NCI-H446 (cell line): ENCODE measurements around the gene MTCH1.
A peak's percentile ranks its signal among the peaks of the same experiment; 100 is the strongest.

Experiments
- DNase-seq, 2 experiments: peaks; one replicate each; lab custom pipeline; 2025; lab: John Stamatoyannopoulos, UW

MTCH1 gene

DNA sequence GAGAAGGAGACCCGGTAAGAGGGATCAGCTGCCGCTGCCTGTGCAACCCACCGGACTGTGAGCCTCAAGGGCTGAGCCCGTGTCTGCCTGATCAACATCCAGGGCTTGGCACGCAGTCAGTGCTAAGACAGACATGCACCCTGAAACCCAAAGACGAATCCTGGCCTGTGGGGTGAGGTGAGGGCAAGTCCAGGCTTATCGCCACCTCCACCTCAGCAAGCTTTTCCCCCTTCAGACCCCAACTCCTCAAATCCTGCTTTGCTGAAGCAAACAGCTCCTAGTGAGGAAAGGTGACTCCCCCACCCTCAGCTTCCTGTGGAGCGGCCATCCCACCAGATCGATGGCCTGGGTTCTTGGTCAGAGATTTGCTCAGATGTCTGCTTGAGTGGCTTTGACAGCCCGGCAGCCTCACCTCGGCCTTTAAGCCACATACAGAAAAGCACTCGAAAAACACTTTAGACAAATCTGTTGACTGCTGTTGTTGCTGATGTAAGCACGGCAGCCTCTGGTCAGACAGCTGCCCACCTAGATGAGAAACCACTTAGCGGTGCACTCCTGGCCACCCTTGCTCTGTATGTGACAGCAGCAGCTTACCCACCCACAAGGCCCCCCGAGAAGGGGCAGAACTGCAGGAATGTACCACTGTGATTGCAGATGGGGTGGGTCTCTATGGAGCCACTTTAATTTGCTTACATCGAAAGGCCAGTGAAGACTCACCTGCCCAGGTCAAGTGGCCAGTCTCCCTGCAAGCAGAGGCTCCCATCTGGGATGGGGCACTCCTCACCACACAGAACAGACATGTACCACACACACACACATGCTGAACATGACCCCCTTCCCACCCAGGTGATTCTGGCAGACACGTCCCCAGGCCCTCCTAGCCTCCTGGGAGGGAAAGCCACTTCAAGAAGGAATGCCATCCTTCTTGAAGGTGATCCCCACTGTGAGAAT is 14.8 kb downstream of the MTCH1 start:
- no peak for DNase-seq

DNA sequence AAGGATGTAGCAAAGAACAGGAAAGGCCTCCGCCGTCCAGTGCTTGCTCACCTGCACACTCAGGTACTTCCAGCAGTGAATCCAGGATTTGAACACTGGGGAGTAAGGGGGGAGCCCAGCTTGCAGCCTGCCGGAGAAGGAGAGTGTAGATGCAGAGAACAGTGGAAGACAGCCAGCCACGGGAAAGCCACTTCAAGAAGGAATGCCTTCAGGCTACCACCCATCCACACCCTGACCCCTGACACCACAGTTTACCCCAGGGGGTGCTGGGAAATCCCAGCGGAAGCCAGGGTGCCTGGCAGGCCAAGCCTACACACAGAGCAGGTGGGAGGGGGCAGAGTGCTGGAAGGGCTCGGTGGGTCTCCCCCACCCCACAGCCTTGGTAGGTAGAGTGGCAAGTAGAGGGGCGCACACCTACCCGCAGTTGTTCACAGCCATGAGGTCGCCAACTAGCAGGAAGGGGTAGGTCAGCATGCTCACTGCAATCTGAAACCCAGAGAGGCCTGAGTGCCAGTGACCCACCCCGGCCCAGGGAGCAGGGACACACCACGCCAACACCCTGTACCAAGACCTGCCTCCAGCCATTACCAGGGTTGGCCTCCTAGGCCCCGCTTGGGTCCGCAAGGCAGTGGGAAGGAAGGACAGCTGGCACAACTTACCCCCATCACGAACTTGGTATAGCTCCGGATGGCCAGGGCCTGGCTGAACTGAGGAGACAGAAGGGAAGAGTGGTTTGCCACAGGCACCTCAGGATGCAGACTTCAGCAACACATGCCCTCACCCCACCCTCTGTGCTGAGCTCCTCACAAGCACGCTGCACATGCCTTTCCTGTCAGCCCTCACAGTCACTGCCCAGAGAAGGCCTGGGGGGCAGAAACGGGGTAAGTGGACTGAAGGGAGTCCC is 15.8 kb downstream of the MTCH1 start:
- DNase-seq, result no peak

DNA sequence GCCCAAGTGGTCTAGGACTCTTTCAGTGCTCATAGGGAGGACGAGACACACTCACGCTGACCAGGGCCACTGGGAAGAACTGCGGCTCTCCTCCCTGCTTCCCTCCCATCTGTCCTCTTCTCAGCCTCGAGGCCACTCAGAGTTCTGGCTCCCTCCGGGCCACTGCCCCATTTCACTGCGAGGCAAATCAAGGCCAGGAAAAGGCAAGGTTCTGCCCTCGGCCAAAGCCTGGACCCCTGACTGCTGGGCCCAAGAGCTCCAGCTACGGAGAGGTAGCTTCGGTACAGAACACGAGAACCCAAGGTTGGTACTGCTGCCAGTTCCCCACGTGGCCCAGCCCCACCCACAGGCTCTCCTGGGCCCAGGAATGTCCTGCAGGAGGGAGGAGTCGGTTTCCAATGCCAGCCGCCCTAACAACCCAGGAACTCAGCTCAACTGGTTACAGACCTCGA is 16.7 kb downstream of the MTCH1 start:
- DNase-seq, result no peak

DNA sequence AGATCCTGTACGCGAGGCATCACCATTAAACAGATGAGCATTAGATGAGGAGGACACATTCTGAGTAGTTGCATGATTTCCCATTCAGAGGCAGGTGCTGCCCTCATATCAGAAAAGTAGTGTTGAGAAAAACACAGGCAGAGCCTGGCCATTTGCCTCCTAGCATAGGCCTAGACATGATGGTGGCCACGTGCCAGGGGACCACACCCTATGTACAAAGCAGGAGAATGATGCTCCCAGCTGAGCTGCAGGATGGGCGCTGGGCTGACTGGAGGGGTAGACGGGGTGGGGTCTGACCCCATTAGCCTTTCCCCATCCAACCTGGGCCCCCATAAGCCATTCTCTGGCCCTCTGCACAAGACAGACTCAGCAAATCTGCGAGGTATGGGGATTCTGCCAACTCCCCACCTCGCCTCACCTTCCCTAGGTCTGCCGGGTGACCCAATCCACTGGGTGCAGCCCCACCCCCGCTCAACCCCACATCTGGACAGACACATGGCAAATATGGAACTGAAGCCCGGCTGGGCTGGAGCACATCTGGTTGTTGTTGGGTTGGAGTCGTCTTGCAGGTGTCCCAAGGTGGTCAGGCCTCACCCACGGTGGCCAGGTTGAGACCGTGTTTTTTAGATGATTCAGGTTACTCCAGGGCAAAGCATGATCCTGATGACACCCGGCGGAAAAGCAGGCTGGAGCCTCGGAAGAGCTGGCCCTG is 17.6 kb downstream of the MTCH1 start:
- no peak for DNase-seq

DNA sequence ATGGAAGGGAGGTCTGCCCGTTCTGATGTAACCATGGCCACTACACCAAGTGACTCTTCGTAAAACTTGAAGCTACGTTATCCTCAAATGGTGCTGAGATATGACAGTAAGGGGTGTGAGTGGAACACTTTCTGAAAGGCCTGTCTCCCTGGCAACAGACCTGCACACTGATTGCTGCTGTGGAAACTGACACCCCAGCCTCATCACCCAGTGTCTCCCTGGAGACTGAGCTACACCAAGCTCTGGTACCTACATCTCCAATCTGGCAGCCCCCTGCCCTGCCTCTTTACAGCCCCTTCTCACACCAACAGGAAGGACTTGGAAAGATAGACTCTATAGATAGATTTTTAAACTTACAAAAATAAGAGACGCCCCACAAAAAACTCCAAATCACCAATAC is 18.2 kb downstream of the MTCH1 start:
- DNase-seq, result no peak

DNA sequence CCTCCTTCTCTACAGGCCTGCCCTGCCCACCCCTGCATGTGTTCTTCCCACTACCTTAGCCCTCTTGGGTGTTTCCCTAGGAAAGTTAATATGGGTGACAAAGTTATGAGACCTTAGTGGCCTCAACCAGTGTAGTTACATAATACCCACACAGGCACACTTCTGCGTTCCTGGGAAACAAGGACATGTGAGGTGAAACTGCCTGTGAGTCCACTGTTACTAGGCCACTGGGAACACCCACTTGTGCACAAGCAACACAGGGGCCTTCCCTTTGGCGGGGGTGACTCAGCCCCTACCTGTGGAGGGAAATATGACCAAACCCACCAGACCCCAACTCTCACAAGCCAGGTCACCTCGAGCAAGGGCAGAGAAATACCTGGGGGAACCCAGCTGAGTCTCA is 18.7 kb downstream of the MTCH1 start:
- no peak for DNase-seq

DNA sequence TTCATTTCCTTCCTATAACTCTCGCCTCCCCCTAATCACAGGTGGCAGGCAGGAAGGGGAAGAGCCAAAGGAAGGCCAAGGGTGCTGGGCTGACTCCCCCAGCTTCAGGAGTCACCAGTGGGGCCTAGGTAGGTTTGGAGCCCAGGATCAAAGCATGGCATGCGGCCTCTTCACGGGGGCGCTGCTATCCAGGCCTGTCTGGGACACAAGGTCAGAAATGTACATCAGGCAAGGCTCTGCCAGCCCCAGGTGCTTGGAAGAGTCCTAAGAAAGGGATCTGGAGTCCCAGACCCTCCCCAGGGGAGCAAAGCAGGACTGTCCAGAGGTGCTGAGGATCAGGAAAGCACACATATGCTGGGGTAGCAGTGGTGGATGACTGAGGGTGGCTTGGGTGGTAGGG is 21.1 kb downstream of the MTCH1 start:
- no peak for DNase-seq

DNA sequence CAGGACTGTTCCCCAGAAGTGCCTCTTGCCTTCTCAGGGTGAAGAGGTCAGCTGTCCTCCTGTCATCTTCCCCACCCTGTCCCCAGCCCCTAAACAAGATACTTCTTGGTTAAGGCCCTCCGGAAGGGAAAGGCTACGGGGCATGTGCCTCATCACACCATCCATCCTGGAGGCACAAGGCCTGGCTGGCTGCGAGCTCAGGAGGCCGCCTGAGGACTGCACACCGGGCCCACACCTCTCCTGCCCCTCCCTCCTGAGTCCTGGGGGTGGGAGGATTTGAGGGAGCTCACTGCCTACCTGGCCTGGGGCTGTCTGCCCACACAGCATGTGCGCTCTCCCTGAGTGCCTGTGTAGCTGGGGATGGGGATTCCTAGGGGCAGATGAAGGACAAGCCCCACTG is 21.6 kb downstream of the MTCH1 start:
- no peak for DNase-seq

DNA sequence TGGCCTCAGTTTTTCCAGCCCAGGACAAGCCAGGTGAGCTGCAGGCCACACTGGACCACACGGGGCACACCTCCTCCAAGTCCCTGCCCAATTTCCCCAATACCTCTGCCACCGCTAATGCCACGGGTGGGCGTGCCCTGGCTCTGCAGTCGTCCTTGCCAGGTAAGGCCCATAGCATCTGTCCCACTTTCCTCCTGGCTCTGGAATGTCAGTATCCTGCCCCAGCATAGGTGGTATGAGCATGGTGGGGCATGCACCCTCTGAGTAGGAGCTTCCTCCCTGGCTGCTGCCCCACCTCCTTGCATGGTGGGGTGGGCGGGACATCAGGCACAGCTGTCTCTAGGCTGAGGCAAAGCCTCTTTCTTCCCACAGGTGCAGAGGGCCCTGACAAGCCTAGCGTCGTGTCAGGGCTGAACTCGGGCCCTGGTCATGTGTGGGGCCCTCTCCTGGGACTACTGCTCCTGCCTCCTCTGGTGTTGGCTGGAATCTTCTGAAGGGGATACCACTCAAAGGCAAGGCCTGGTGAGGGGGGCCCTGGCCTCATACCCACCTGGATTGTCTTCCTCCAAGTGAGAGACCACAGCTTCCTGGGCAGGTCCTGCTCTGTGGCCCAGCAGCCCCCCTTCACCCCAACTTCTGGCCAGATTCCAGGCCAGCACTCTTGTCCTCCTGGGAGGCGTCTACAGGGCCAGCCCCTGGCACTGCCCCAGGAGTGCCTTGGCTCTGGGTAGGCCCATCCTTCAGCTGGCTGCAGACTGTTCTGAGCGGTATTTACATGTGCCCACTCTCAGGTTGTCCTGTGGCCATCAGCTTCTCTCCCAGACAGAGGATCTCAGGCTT is 22.3 kb downstream of the MTCH1 start:
- DNase-seq, result peak; percentile 23 to 67

DNA sequence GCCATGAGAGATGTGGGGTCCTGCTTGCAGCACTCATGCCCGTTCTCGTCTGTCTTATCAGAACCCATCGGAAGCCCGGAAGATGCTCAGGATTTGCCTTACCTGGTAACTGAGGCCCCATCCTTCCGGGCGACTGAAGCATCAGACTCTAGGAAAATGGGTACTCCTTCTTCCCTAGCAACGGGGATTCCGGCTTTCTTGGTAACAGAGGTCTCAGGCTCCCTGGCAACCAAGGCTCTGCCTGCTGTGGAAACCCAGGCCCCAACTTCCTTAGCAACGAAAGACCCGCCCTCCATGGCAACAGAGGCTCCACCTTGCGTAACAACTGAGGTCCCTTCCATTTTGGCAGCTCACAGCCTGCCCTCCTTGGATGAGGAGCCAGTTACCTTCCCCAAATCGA is 23.1 kb downstream of the MTCH1 start:
- peak in 1 of 2 experiments; percentile 12 for DNase-seq

DNA sequence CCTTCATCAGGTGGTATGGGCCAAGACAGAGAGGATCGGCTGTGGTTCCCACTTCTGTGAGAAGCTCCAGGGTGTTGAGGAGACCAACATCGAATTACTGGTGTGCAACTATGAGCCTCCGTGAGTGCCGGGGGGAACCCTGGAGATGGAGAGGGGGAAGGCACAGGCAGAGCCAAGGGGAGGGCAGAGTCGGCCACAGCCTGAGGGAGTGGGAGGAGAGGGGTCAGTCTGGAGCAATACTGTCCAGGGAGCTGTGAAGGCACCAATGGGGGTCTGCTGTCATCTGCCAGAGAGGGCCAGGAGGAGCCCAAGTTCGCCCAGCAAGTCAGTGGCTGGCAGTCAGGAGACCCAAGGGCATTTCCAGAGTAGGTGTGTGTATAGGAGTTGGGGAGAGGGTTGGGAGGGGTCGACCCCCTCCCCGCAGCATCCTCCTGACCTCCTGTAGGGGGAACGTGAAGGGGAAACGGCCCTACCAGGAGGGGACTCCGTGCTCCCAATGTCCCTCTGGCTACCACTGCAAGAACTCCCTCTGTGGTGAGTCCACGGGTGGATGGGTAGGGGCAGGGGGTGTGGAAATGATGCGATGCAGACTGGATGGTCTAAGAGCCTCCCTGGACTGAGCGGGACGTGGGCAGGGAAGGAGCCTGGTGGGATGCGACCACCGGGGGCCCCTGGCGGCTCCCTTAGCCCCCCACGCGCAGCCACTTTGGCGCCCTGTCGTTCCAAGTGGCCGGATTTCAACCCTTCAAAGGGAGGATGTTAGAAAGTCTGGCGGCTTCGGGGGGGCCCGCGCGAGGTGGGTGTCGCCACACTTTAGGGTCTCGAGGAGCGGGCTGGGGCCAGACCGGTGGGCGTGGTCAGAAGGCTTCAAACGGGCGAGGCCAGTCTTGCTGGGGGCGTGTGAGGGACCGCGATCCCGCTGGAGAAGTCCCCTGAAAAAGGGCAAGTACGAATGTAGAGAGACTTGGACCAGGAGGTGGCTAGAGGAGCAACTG is 24.3 kb downstream of the MTCH1 start:
- no peak for DNase-seq

DNA sequence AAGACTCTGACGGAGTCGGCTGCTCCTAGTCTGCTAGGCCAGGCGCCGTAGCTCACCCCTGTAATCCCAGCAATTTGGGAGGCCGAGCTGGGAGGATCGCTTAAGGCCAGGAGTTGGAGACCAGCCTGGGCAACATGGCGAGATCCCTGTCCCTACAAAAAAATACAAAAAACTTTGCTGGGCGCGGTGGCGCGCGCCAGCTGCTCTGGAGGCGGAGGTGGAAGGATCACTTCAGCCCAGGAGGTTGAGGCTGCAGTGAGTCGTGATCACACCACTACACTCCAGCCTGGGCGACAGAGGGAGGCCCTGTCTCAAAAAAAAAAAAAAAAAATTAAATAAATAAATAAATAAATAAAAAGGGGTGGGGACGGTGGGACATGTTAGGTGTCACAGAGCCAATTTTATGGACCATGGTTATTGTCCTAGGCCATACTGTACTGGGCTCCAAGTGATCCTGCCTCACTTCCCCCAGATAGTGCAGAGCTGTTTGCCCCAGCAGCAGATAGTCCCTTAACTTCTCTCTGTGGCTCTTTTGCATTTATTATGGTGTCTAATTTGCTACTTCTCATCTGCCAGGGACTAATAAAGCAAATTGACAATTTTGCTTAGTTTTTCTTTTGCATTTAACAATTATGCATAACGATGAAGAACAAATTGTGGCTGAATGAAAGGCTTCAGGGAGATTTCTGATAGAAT is 26.3 kb downstream of the MTCH1 start:
- DNase-seq, result no peak

DNA sequence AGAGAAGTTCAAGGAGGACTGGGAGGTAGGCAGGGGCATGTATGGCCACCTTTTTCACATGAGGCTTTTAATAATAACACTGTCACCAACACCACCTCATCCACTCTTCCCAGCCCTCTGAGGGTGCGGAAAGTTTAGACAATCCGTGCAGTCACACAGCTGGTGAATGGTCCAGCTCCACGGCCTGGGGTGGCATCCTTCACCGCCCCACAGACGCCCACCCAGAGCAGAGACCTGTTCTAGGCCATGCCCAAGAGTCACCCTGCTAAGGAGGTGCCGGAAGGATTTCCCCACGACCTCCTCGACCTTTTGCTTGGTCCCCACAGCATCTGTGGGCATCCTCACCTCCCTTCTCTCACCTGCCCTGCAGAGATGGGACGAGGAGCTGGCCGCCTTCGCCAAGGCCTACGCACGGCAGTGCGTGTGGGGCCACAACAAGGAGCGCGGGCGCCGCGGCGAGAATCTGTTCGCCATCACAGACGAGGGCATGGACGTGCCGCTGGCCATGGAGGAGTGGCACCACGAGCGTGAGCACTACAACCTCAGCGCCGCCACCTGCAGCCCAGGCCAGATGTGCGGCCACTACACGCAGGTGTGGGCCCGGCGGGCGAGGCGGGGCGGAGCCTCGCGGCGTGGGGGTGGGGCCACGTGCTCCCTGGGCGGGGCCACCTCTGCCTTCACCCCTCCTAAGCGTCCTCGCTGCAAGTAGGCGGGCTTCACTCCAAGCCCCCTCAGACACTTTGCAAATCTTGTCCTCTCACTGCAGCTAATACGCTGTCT is 27.0 kb downstream of the MTCH1 start:
- DNase-seq, result no peak

DNA sequence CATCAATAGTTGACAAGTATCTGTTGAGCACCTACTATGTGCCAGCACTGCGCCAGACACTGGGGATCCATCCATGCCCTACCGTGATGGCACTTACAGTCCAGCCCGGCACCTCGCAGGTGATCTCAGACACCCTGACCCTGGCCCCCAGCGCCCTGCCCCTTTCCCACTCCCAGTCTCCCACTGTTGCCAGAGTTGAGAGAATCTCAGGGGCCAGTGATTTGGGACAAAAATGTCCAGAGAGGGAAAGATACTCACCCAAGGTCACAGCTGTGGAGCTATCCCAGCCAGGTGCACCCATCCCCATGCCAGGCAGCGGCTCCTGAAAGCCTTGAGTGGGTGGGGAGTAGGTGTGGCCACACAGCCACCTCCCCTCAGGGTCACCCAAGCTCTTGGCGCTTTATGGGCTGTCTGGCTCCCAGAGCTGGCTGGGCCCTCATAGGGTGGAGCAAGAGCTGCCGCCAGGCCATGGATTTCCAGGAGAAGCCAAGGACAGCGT is 28.2 kb downstream of the MTCH1 start:
- DNase-seq, result no peak

DNA sequence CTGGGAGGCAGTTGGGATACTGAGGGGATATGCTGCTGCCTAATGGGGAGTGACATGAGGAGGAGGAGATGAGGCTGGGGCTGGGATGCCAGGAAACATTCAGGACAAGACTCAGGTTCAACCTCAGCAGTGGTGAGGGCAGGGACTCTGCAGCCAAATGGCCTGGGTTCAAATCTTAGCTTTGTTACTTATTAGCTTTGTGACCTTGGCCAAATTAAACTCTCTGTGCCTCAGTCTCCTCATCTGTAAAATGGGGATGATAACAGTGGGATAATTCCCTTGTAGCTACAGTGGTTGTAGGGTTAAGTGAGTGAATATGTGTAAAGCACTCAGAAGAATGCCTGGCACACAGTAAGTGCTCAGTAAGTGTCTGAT is 29.6 kb downstream of the MTCH1 start:
- no peak for DNase-seq

DNA sequence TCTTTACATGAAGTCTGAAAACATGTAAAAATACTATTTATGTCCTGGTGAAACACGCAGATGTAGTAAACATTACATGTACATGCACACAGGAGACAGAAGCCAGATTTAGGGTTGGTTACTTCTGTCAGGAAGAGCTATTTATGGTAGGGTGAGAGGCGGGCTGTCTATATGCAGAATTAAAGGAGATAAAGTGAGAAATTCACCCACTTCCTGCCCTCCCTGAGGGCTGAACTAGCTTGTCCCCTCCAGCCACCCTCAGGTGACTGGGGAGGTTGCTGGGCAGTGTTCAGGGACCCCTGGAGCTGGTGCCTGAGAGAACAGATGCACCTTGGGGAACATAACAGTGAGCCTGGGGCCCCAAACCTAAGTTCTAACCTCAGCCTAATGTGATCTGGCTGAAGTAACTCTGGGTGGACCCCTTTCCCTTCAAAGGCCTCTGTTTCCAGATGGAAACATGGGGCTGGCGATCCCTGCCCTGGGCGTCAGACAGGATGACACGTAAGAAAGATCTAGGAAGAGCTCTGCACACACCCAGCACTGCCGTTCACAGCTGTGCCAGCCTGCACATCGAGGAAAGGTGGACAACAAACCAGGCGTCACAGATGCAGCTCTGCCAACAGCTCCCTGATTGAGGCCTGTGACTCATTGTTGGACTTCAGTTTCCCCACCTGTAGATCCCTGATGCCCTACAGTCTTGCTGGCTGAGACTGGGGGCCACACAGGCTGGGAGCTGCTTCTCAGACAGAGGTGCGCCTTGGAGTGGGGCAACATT is 30.1 kb downstream of the MTCH1 start:
- DNase-seq, result no peak

DNA sequence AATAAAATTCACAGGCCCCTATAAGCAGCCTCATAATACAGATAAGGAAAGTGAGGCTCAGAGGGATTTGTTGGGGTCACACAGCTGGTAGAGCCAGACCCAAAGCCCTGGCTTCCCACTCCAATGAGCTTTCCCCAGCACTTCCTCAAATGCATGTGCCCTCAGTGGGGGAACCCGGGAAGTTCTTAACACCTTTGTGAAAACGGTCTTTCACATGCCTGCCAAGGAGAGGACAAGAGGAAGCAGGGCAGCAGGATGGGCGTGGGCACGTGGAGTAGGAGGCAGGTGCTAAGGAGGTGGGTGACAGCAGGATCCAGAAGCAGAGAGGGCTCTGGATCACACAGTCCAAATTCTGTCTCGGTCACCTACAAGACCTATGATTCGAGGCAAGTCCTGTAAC is 30.9 kb downstream of the MTCH1 start:
- no peak for DNase-seq
